Measurements from ENCODE around the gene PCDH9.

The PCDH9 gene

DNA sequence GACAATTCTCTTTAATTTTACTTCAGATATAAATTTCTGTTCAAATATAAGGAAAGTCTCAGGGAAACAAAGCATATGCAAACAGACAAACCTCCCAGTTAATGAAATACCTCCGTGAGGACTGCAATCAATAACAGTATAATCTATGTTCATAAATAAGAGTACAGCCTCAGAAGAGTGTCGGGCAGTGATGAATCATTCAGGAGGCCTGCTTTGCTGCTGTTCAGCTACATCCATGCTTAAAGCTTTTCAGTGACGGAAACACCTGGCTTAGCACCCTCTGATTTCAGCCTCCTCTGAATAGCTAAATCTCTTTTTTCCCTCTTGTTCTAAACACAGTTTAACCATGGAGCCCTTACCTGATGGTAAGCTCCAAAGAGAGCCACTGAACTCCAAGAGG, 69.0 kb downstream of the PCDH9 start:
- no peak for DNase-seq (ENCODE audit: low spot score)

DNA sequence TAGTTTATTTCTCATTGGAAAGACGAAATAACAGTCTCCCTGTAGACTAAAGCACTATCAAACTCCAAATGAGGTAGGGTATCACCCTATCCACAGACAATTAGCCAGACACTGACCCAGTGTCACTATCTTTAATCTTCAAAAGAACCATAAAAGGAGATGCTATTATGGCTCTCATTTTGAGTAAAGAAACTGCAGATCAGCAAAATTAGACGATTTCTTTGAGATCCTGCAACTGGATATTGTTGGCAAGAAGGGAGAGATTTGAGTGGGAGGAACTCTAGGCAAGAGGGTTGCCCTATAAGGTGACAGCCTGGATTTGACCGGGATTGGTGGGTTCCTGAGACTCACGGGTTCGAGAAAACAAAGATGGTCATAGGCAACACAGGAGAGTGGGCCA, 71.2 kb downstream of the PCDH9 start:
- DNase-seq (ENCODE audit: low spot score) = no peak

- DNase-seq (ENCODE audit: low spot score) = no peak
These were observed 73.4 kb downstream of the PCDH9 start for GRCh38 chr13:67156723-67157060.

- DNase-seq (ENCODE audit: low spot score) = no peak
These were observed 74.0 kb downstream of the PCDH9 start for GRCh38 chr13:67155898-67156722.

DNA sequence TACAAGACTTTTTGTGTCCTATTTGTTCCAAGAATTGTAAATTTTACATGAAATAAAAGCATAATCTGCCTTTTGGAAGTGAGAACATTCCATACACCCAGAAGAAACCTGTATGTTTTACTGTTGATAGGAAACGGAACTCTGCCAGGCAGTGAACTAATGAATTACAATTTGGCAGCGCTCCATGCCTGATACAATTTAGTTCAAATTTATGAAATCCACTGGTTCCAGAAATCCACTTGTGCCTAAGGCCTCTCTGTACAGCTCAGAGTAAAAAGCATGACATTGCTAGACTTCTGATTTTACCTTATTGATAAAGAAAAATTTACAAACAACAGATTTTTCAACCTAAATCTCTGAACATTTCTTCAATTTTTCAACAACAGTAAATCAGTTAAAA, 78.1 kb downstream of the PCDH9 start:
- DNase-seq (ENCODE audit: low spot score) = no peak

GRCh38 chr13:67151652-67152051, 78.5 kb downstream of the PCDH9 start:
- DNase-seq (ENCODE audit: low spot score) = no peak

- DNase-seq (ENCODE audit: low spot score) = no peak
These were observed 79.5 kb downstream of the PCDH9 start for GRCh38 chr13:67150608-67151007.

GRCh38 chr13:67148161-67148571, 82.0 kb downstream of the PCDH9 start:
- DNase-seq (ENCODE audit: low spot score) = peak; percentile 2

DNA sequence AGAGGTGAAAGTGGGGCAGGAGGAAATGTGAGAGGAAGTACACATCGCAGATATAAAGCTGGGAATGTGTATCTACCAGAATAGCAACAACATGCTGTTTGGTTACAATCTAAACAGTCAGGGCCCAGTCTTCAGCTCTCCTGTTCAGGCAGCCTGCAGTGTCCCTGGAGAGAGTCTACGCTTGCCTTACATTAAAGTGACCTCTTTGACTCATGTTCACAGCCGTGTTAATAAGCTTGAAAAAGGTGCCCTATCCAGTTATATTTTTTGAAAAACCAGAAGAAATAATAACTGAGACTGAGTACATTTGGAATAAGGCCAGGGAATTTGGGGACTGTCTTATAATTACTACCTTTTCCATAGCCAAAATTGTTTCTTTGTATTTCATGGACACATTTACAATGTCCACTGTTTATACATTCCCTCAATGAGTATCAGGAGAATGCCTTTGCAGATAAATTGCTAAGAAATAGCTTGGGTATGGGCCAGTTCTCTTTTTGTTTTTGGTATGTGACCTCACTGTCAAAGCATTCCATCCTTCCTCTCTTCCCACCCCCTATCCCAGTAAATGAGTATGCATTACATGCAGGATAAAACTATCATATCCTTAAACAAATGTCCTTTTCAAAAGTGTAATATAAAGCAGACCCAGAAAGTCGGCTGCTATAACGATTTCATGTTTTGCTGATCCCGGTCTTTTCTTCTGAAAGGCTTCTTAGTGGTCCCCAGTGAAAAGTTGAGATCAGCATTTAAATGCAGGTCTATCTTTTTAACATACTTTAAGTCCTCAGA, 82.6 kb downstream of the PCDH9 start:
- DNase-seq (ENCODE audit: low spot score) = peak; percentile 7

DNA sequence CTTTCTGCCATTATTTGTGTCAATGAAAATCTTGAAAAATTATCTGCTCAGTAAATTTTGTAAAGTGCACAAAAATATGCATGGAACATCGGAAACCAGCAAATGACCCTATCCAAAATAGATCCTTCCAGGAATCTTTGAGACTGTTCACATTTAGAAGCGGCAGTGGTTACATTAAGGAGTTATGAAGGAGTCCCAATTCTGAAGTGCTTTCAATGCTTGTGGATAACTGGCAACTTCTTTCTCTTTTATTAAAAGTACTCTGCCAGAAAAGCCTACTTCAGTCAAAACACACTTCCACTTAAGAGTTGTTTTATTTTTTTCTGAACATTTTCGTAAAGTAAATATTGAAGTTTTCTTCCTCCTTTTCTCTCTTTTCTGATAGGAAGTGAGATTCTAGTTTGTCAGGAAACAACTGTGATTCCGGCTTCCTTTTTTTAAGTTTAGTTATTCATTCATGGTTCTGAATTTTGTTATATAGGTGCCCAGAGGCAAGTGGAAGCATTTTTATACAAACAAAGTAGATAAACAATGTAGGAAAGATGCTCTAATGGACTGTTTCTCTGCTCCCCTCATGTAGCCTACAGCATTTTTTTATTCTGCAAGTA, 83.5 kb downstream of the PCDH9 start:
- no peak for DNase-seq (ENCODE audit: low spot score)

GRCh38 chr13:67145950-67146349, 84.2 kb downstream of the PCDH9 start:
- DNase-seq (ENCODE audit: low spot score) = no peak

DNA sequence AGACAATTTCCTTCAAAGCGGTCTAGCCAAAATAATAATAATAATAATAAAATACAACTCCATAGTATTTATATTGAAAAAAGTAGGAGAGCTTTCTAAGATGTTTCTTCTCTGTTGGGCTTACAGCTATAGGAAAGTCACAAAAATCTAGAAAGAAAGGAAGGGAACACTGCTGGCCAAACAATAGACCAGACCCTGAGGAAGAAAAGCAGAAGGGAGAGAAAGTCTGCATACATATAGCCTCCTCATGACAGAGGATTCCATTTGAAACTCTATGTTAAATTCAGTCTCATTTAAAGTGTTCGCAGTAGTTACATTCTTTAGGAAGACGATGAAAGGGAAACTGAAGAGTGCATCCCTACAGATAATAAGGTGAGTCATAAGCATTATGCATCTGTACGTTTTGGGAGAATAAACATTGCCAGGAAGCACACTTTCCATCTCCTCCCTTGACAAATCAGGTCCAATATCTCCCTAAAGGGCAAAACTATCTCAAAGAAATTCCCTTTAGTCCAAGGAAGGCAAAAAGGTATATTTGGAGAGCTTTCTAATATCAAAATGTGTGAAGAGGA, 86.5 kb downstream of the PCDH9 start:
- DNase-seq (ENCODE audit: low spot score) = no peak

GRCh38 chr13:67140006-67140405, 90.1 kb downstream of the PCDH9 start:
- no peak for DNase-seq (ENCODE audit: low spot score)

DNA sequence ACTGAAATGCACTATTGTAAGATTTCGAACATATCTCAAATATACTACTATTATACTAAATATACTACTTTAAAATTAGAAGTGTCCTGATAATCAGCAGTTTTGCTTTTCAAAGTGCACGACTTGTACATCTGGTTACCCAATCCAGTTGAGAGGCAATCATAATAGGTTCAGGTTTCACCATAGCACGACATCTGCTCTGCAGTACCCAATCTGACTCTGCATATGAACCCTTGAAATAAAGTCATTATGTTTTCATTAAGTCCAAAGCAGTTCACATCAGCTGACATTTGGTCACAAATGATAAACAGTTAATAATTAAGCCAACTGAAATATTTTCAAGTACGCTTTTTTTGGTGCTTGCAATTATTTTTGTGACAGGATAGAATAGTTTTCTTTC, 90.6 kb downstream of the PCDH9 start:
- DNase-seq (ENCODE audit: low spot score) = no peak

DNA sequence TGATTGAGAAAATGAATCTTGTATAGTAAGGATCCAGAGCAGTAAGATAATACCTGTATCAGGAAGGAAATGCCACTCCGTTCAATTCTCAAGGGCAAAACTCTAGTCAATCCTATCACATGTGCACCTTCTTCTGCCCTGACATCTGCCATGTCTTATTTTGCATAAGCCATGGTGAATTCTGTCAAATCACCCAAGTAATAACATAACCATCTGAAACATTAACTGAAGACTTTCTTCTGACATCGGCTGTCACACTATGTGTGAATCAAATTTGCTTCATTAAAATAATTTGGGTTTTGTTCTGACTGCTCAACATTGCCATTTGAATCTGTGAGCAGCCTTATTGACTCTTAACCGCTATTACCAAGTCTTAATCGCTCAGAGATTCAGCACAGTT, 91.2 kb downstream of the PCDH9 start:
- DNase-seq (ENCODE audit: low spot score) = no peak

DNA sequence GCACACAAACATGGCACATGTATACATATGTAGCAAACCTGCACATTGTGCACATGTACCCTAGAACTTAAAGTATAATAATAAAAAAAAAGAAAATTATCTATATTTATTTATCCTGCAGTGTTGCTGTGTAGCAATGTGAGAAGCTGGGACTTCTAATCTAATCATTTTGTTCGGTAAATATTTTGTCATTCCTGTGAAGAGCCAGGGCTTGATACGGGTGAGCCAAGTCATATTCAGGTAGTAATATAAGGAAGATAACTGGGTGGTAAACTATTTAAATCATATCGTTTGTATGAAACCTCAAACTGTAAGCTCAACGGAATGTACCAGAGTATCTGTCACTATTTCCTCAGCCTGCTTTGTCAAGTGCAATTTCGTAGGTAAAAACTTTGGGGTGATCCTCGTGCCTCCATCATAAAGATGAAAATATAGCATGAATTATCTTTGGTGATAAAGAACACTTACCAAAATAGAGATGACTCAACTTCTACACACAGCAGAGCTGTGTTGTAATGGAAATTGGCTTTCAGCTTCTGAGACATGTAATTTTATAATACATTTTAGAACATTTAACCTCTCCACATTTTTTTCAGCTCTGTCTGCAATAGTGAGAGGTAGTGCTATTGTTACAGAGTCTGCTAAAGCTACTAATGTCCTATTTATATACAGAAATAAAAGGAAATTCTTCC, 92.9 kb downstream of the PCDH9 start:
- DNase-seq (ENCODE audit: low spot score) = no peak

DNA sequence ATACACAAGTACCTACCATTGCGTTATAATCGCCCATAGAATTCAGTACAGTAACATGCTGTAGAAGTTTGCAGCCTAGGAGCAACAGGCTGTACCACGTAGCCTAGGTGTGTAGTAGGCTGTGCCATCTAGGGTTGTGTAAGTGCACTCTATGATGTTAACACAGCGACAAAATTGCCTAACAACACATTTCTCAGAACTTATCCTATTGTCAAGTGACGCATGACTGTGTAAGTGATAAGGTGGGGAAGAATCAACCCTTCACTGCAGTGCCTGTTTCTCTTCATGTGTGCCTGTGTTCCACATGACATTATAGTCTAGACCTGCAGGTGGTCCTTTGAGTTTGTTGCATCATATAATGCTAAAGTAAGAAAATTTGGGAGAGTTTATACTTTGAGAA, 94.0 kb downstream of the PCDH9 start:
- no peak for DNase-seq (ENCODE audit: low spot score)

DNA sequence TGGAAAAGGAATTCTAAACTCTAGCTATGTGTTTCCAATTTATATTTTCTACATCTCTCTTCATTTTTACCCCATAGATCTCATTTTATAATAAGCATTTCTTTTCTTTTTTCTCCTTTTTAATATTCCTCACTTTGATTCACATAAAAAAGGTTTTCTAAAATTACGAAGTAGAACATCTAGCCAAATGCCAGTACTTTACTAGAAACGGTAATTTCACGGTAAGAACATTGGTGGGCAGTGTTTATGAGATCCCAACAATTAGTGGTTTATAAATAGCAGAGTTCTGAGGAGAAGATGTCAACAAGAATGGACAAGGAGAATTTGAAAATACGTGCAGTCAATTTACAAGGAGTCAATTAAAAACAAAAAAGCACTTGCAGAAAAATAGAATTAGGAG, 94.8 kb downstream of the PCDH9 start:
- no peak for DNase-seq (ENCODE audit: low spot score)

DNA sequence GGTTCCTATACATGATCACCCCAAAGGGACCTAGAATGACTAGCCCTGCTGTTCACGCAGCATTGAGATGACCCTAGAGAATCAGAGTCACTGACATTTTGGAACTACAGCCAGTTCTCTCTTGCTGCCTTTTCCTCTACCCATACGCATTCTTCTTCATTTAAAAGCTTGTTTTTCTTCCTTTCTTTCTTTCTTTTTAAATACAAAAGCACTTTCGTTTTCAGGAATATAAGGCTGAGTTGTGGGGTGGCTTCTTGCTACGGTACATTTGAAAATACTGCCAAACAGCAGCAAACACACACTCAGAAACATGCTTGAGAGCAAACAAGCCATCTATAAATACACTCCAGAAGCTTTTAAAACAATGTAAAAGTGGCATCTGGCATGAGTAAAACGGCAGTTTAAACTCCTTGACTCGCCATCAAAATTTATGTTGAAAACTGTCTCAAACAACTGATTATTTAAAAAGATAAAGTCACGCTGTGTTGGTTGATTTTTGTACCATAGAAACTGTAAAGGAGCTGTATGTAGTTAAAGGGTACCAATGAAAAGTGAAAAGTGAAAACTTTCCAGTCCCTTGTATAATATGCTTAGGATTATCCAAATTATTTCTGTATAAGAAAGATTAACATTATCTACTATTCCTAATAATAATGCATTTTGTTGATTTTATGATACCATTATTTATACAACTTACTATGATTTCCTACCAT, 95.6 kb downstream of the PCDH9 start:
- no peak for DNase-seq (ENCODE audit: low spot score)

- DNase-seq (ENCODE audit: low spot score) = no peak
These were observed 96.7 kb downstream of the PCDH9 start for GRCh38 chr13:67133476-67133875.

DNA sequence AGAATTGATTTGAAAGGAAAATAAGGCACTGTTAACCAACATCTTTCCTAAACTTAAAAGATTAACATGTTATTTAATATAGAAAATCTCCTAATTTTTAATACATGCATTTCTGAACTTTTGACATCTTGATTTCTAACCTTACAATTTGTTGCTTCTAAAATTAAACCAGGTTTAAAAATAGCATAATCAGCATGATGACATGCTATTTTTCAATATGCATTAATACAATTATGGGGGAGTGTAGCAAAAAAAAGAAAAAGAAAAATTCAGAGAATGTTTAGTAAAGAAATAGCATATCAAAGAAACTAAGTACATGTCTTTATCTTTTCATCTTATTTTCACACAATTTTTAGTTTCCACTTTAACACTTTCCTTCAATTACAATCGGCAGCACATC, 98.7 kb downstream of the PCDH9 start:
- DNase-seq (ENCODE audit: low spot score) = no peak

GRCh38 chr13:67130444-67130843, 99.7 kb downstream of the PCDH9 start:
- no peak for DNase-seq (ENCODE audit: low spot score)
